A172 (cell line): ENCODE measurements around the gene TMEM184A. TPM values are rescaled to one million over a fixed set of nuclear protein-coding genes. Genes with fewer than 3 reads are reported as not detected.

Experiments
- DNase-seq: peaks from one replicate; pipeline ENCODE4 v3.0.0-alpha.2; 2015; ENCODE audit warnings: low spot score
- total RNA-seq: library from RNA; depleted of rRNA; stranded (reverse); fragments of >200 nt; shearing (Covaris generic); gene quantifications from 2 replicates; pipeline ENCODE4 v1.2.3, GENCODE V29; 2014

TMEM184A gene
- total RNA-seq, 1 experiment from 2014 or later: 2.7 TPM

- peak; percentile 94 for DNase-seq
Measured at GRCh38 chr7:1539181-1539881, 16.7 kb downstream of the TMEM184A start.

GRCh38 chr7:1538544-1539180, 17.3 kb downstream of the TMEM184A start:
- peak; percentile 70 for DNase-seq

- DNase-seq: peak; percentile 99
Measured at GRCh38 chr7:1537535-1538412, 18.2 kb downstream of the TMEM184A start.

GRCh38 chr7:1536743-1537534, 19.1 kb downstream of the TMEM184A start:
- peak; percentile 99 for DNase-seq

- no peak for DNase-seq
Measured at GRCh38 chr7:1536455-1536742, 19.6 kb downstream of the TMEM184A start.

- no peak for DNase-seq
Measured at GRCh38 chr7:1535701-1536454, 20.1 kb downstream of the TMEM184A start.

GRCh38 chr7:1535100-1535458, 20.9 kb downstream of the TMEM184A start:
- no peak for DNase-seq

- DNase-seq: no peak
Measured at GRCh38 chr7:1534330-1535099, 21.5 kb downstream of the TMEM184A start.

- DNase-seq: peak; percentile 99
Measured at GRCh38 chr7:1533547-1534329, 22.3 kb downstream of the TMEM184A start.

- DNase-seq: no peak
Measured at GRCh38 chr7:1533255-1533546, 22.8 kb downstream of the TMEM184A start.

- peak; percentile 98 for DNase-seq
Measured at GRCh38 chr7:1532456-1533254, 23.4 kb downstream of the TMEM184A start.

- DNase-seq: peak; percentile 51
Measured at GRCh38 chr7:1531979-1532455, 24.0 kb downstream of the TMEM184A start.

- DNase-seq: no peak
Measured at GRCh38 chr7:1531263-1531978, 24.6 kb downstream of the TMEM184A start.

GRCh38 chr7:1530946-1531262, 25.1 kb downstream of the TMEM184A start:
- no peak for DNase-seq

- no peak for DNase-seq
Measured at GRCh38 chr7:1529383-1530116, 26.5 kb downstream of the TMEM184A start.

- DNase-seq: peak; percentile 73
Measured at GRCh38 chr7:1526271-1526754, 29.7 kb downstream of the TMEM184A start.

- DNase-seq: no peak
Measured at GRCh38 chr7:1525409-1525808, 30.6 kb downstream of the TMEM184A start.
